DND-41 (cell line): ENCODE measurements around the gene FGFBP1.

Experiments
- ATAC-seq: fragments of 200-7000 bp; cut with Tn5 transposase; 3 replicates; pipeline ENCODE4 v1.9.1; 2021; ENCODE audit warnings: low read depth; ENCODE audit not compliant: insufficient read depth
- DNase-seq: peaks from one replicate; pipeline ENCODE4 v3.0.0-alpha.2; 2020
- H2AFZ ChIP-seq: 2 replicates; pipeline ENCODE4 v1.6.0; 2012; ENCODE audit warnings: low read depth, low read length
- H3K27ac ChIP-seq: 2 replicates; pipeline ENCODE4 v1.5.1; 2012; ENCODE audit warnings: low read length, inconsistent platforms
- H3K27me3 ChIP-seq: fragments of 200-600 bp; sonication (generic); 2 replicates; pipeline ENCODE4 v1.6.0; 2012; ENCODE audit warnings: low read length, mild to moderate bottlenecking, inconsistent platforms; ENCODE audit not compliant: insufficient read depth, poor library complexity
- H3K36me3 ChIP-seq: 2 replicates; pipeline ENCODE4 v1.5.1; 2012; ENCODE audit warnings: low read length, inconsistent platforms; ENCODE audit not compliant: insufficient read depth
- H3K4me1 ChIP-seq: 2 replicates; pipeline ENCODE4 v1.5.1; 2012; ENCODE audit warnings: mild to moderate bottlenecking, low read length; ENCODE audit not compliant: insufficient read depth
- H3K4me2 ChIP-seq: 2 replicates; pipeline ENCODE4 v1.6.0; 2012; ENCODE audit warnings: mild to moderate bottlenecking, moderate library complexity, low read length, inconsistent platforms; ENCODE audit not compliant: insufficient read depth
- H3K4me3 ChIP-seq, 2 experiments: fragments of 200-600 bp in 1 of 2; shearing (Covaris generic) in 1 of 2; 2 replicates each; pipeline ENCODE4 v1.5.1; 2012 to 2016; ENCODE audit warnings: inconsistent platforms in 2 of 2, low read length in 2 of 2, mild to moderate bottlenecking in 2 of 2, low read depth in 1 of 2, moderate library complexity in 1 of 2
- H3K79me2 ChIP-seq: 2 replicates; pipeline ENCODE4 v1.6.0; 2012; ENCODE audit warnings: low read length, inconsistent platforms; ENCODE audit not compliant: insufficient read depth
- H3K9ac ChIP-seq: 2 replicates; pipeline ENCODE4 v1.6.0; 2012; ENCODE audit warnings: low read depth, mild to moderate bottlenecking, inconsistent platforms, low read length, moderate library complexity
- H3K9me3 ChIP-seq: 2 replicates; pipeline ENCODE4 v1.5.1; 2012; ENCODE audit warnings: low read length, moderate library complexity, mild to moderate bottlenecking, inconsistent platforms; ENCODE audit not compliant: insufficient read depth, severe bottlenecking
- H4K20me1 ChIP-seq: 2 replicates; pipeline ENCODE4 v1.6.0; 2012; ENCODE audit warnings: low read length; ENCODE audit not compliant: insufficient read depth
- CTCF ChIP-seq: IDR thresholded peaks from 2 replicates; pipeline ENCODE4 v1.5.1; 2012; ENCODE audit warnings: borderline replicate concordance, low read length, moderate library complexity, mild to moderate bottlenecking; ENCODE audit not compliant: poor library complexity, severe bottlenecking; ENCODE audit errors: extremely low read depth
- EZH2 ChIP-seq: IDR thresholded peaks from 3 replicates; pipeline ENCODE4 v1.6.1; 2012; ENCODE audit warnings: borderline replicate concordance, low read depth, mild to moderate bottlenecking, moderate library complexity, low read length, inconsistent platforms; ENCODE audit not compliant: severe bottlenecking

The FGFBP1 gene

GRCh38 chr4:15926486-15926885 lies 12.1 kb downstream of the FGFBP1 start:
- Histone ChIP-seq H2AFZ (no peak overlapping the region), H3K4me2 (no peak overlapping the region), H3K9me3 (no peaks in the 10 kb centered on the region), H3K27me3 (peaks cover 14% of the 10 kb centered on the region), H3K4me1 (no peaks in the 10 kb centered on the region), H3K36me3 (no peaks in the 10 kb centered on the region), H3K9ac (no peak overlapping the region), H3K79me2 (no peaks in the 10 kb centered on the region), H3K27ac (no peak overlapping the region), H4K20me1 (no peaks in the 10 kb centered on the region), H3K4me3 (no peak overlapping the region)
- no peak for ATAC-seq
- no peak for DNase-seq
- TF ChIP-seq CTCF, result no peak
- no peak for TF ChIP-seq EZH2

- DNase-seq (no peak), ATAC-seq (no peak)
- H3K4me1 ChIP-seq, result no peaks in the 10 kb centered on the region
- no peak overlapping the region for H3K4me3 ChIP-seq
- no peaks in the 10 kb centered on the region for H3K79me2 ChIP-seq
- TF ChIP-seq EZH2, result no peak
- no peak for TF ChIP-seq CTCF
- no peaks in the 10 kb centered on the region for H3K36me3 ChIP-seq
- no peaks in the 10 kb centered on the region for H3K9me3 ChIP-seq
- H4K20me1 ChIP-seq, result no peaks in the 10 kb centered on the region
- H3K27ac ChIP-seq, result no peak overlapping the region
- no peak overlapping the region for H3K4me2 ChIP-seq
- peaks cover 13% of the 10 kb centered on the region for H3K27me3 ChIP-seq
- no peak overlapping the region for H3K9ac ChIP-seq
- H2AFZ ChIP-seq, result no peak overlapping the region
Measured at GRCh38 chr4:15925830-15926229, 12.7 kb downstream of the FGFBP1 start.

- H2AFZ ChIP-seq, result no peak overlapping the region
- TF ChIP-seq CTCF (no peak), EZH2 (no peak)
- H3K4me2 ChIP-seq, result no peak overlapping the region
Measured at GRCh38 chr4:15921592-15921932, 17.0 kb downstream of the FGFBP1 start.

More at GRCh38 chr4:15921592-15921932, 17.0 kb downstream of the FGFBP1 start:
- Histone ChIP-seq H3K4me1 (no peaks in the 10 kb centered on the region), H3K4me3 (no peak overlapping the region), H3K27ac (no peak overlapping the region), H4K20me1 (no peaks in the 10 kb centered on the region), H3K36me3 (no peaks in the 10 kb centered on the region), H3K79me2 (no peaks in the 10 kb centered on the region), H3K9me3 (no peaks in the 10 kb centered on the region), H3K9ac (no peak overlapping the region), H3K27me3 (peaks cover 10% of the 10 kb centered on the region)
- ATAC-seq (no peak), DNase-seq (no peak)
